AG09319 (cell line): ENCODE results near the gene TRAPPC3L.

Experiments
- DNase-seq: peaks from one replicate; pipeline ENCODE4 v3.0.0-alpha.2; 2010; ENCODE audit warnings: low read depth; ENCODE audit errors: extremely low read depth
- CTCF ChIP-seq: IDR thresholded peaks from 2 replicates; pipeline ENCODE4 v1.5.1; 2011; ENCODE audit warnings: low read depth, mild to moderate bottlenecking, inconsistent platforms, low read length, moderate library complexity

Gene TRAPPC3L

GRCh38 chr6:116456927-116457326 lies 88.6 kb downstream of the TRAPPC3L start:
- DNase-seq, result no peak
- TF ChIP-seq CTCF, result no peak

GRCh38 chr6:116456106-116456505 lies 89.4 kb downstream of the TRAPPC3L start:
- TF ChIP-seq CTCF, result no peak
- DNase-seq, result no peak

- no peak for DNase-seq
- no peak for TF ChIP-seq CTCF
Observed at GRCh38 chr6:116452531-116452930, 93.0 kb downstream of the TRAPPC3L start.

GRCh38 chr6:116451916-116452315 lies 93.6 kb downstream of the TRAPPC3L start:
- no peak for DNase-seq
- TF ChIP-seq CTCF, result no peak

- TF ChIP-seq CTCF, result no peak
- DNase-seq, result no peak
Observed at GRCh38 chr6:116450769-116451740, 94.4 kb downstream of the TRAPPC3L start.

- no peak for TF ChIP-seq CTCF
- no peak for DNase-seq
Observed at GRCh38 chr6:116450185-116450710, 95.2 kb downstream of the TRAPPC3L start.

GRCh38 chr6:116449565-116449964 lies 95.9 kb downstream of the TRAPPC3L start:
- DNase-seq, result no peak
- no peak for TF ChIP-seq CTCF
